Gastrocnemius medialis (tissue), 4 donors: ENCODE measurements around the gene HTR3A. TPM values are rescaled to one million over a fixed set of nuclear protein-coding genes. Genes with fewer than 3 reads are reported as not detected.

Source experiments
- ATAC-seq, 2 donors: fragments of 150-250 bp; one replicate each; pipeline ENCODE4 v1.9.1; 2016
- DNase-seq, 2 donors: peaks; one replicate each; pipeline ENCODE4 v3.0.0-alpha.2; 2019
- H3K27ac ChIP-seq, 4 donors: fragments of 200-600 bp; sonication (generic); 1 replicate in 1 of 4; 2 replicates in 3 of 4; pipeline ENCODE4 v1.5.1; 2016 to 2018; ENCODE audit warnings: mild to moderate bottlenecking in 2 of 4, moderate library complexity in 1 of 4
- H3K27me3 ChIP-seq, 3 donors: fragments of 200-600 bp; sonication (generic) in 2 of 3; 1 replicate in 1 of 3; 2 replicates in 2 of 3; pipeline versions ENCODE4 v1.5.1 to v1.6.0; 2016 to 2019; ENCODE audit warnings: mild to moderate bottlenecking in 1 of 3, moderate library complexity in 1 of 3
- H3K36me3 ChIP-seq, 2 donors: fragments of 200-600 bp; sonication (generic) in 1 of 2; one replicate each; pipeline ENCODE4 v1.5.1; 2017 to 2018
- H3K4me1 ChIP-seq, 2 donors: fragments of 200-600 bp; sonication (generic) in 1 of 2; one replicate each; pipeline ENCODE4 v1.5.1; 2016 to 2017; ENCODE audit warnings: mild to moderate bottlenecking in 2 of 2
- H3K4me3 ChIP-seq, 4 donors: fragments of 200-600 bp; sonication (generic) in 3 of 4; 1 replicate in 1 of 4; 2 replicates in 3 of 4; pipeline ENCODE4 v1.5.1; 2016 to 2019; ENCODE audit warnings: mild to moderate bottlenecking in 2 of 4
- H3K9me3 ChIP-seq, 3 donors: fragments of 200-600 bp; sonication (generic) in 2 of 3; 1 replicate in 1 of 3; 2 replicates in 2 of 3; pipeline ENCODE4 v1.5.1; 2016 to 2019
- CTCF ChIP-seq, 5 experiments: fragments of 450-650 bp in 3 of 5; fragments of 200-600 bp in 2 of 5; sonication (generic) in 2 of 5; IDR thresholded peaks in 4 of 5; conservative IDR thresholded peaks in 1 of 5; 1 replicate in 4 of 5; 2 replicates in 1 of 5; pipeline ENCODE4 v1.5.1; 2016 to 2019; ENCODE audit warnings: antibody characterized with exemption in 5 of 5, mild to moderate bottlenecking in 3 of 5, moderate library complexity in 3 of 5
- POLR2A ChIP-seq, 2 donors: fragments of 450-650 bp; IDR thresholded peaks; one replicate each; pipeline ENCODE4 v1.6.1; 2017; ENCODE audit warnings: antibody characterized with exemption in 2 of 2, mild to moderate bottlenecking in 2 of 2, moderate library complexity in 2 of 2
- in situ Hi-C, 4 donors: fragments of 200-750 bp; cut with MboI; loops; one replicate each; pipeline versions ENCODE4 v1.15.0 to v1.8.0; 2017; ENCODE audit warnings: low sequenced_read_pairs in 4 of 4
- intact Hi-C: fragments of 100-400 bp; cut with DNase I; formaldehyde crosslinking; loops from one replicate; pipeline ENCODE4 v1.15.1; 2023; ENCODE audit warnings: low total_unique reads
- total RNA-seq, 4 donors: library from RNA; depleted of rRNA; stranded (reverse); fragments of >200 nt; gene quantifications; one replicate each; pipeline versions ENCODE4 v1.1.0 to v1.2.3, GENCODE V29; 2016

The HTR3A gene
- total RNA-seq, 4 donors from 2014 or later, result not detected

- in situ Hi-C loops (no loop called here), intact Hi-C loops (no loop called here)
- ATAC-seq (no peak), DNase-seq (no peak)
- no peaks in the 10 kb centered on the region for H3K36me3 ChIP-seq
- TF ChIP-seq POLR2A (IDR thresholded peaks at IDR 0.05) (no peak), CTCF (IDR thresholded peaks at IDR 0.05 in 4 of 5, conservative IDR thresholded peaks at IDR 0.05 in 1 of 5) (no peak)
- no peaks in the 10 kb centered on the region for H3K4me1 ChIP-seq
- H3K27me3 ChIP-seq, result peaks cover 0 to 6% (median 3%) of the 10 kb centered on the region in 3 donors
- H3K9me3 ChIP-seq, result no peaks in the 10 kb centered on the region
- H3K4me3 ChIP-seq, result no peak overlapping the region
- H3K27ac ChIP-seq, result no peak overlapping the region
Observed at GRCh38 chr11:113980785-113981184, 5.9 kb downstream of the HTR3A start.

- no peaks in the 10 kb centered on the region for H3K9me3 ChIP-seq
- ATAC-seq (no peak), DNase-seq (no peak)
- no peak for TF ChIP-seq POLR2A (IDR thresholded peaks at IDR 0.05)
- no peak for TF ChIP-seq CTCF (IDR thresholded peaks at IDR 0.05 in 4 of 5, conservative IDR thresholded peaks at IDR 0.05 in 1 of 5)
- no peak overlapping the region for H3K4me3 ChIP-seq
- in situ Hi-C loops, result no loop called here
- H3K36me3 ChIP-seq, result no peaks in the 10 kb centered on the region
- intact Hi-C loops, result no loop called here
- H3K4me1 ChIP-seq, result no peaks in the 10 kb centered on the region
- H3K27me3 ChIP-seq, result peaks cover 0 to 6% (median 3%) of the 10 kb centered on the region in 3 donors
- no peak overlapping the region for H3K27ac ChIP-seq
Observed at GRCh38 chr11:113982306-113982705, 7.4 kb downstream of the HTR3A start.

- ATAC-seq, result no peak
- Histone ChIP-seq H3K36me3 (no peaks in the 10 kb centered on the region), H3K4me1 (no peaks in the 10 kb centered on the region), H3K4me3 (no peak overlapping the region), H3K9me3 (no peaks in the 10 kb centered on the region), H3K27me3 (no peaks in the 10 kb centered on the region), H3K27ac (no peak overlapping the region)
- DNase-seq, result no peak
- intact Hi-C loops, result no loop called here
- in situ Hi-C loops, result no loop called here
- TF ChIP-seq POLR2A (IDR thresholded peaks at IDR 0.05), result no peak
- TF ChIP-seq CTCF (IDR thresholded peaks at IDR 0.05 in 4 of 5, conservative IDR thresholded peaks at IDR 0.05 in 1 of 5), result no peak
Observed at GRCh38 chr11:113984781-113985180, 9.9 kb downstream of the HTR3A start.

GRCh38 chr11:113985906-113986305, 11.0 kb downstream of the HTR3A start:
- H3K9me3 ChIP-seq, result no peaks in the 10 kb centered on the region
- H3K27ac ChIP-seq, result no peak overlapping the region
- no peaks in the 10 kb centered on the region for H3K27me3 ChIP-seq
- intact Hi-C loops, result no loop called here
- H3K4me1 ChIP-seq, result no peaks in the 10 kb centered on the region
- H3K36me3 ChIP-seq, result no peaks in the 10 kb centered on the region
- no peak for DNase-seq
- TF ChIP-seq CTCF (IDR thresholded peaks at IDR 0.05 in 4 of 5, conservative IDR thresholded peaks at IDR 0.05 in 1 of 5) (no peak), POLR2A (IDR thresholded peaks at IDR 0.05) (no peak)
- H3K4me3 ChIP-seq, result no peak overlapping the region
- in situ Hi-C loops, result no loop called here
- no peak for ATAC-seq
